ENCODE data around the gene SHC2. TPM values are rescaled to one million over a fixed set of nuclear protein-coding genes. Genes with fewer than 3 reads are reported as not detected.

The SHC2 gene
- total RNA-seq, 1 experiment from 2014 or later, result 6.7 TPM

- Histone ChIP-seq H3K4me1 (ENCODE audit: control insufficient read depth, insufficient read depth, low read length) (no peaks in the 10 kb centered on the region), H3K27ac (ENCODE audit: low read length) (no peak overlapping the region), H3K4me3 (ENCODE audit: low read depth in 2 of 2, low read length in 2 of 2) (no peak overlapping the region), H3K36me3 (ENCODE audit: control insufficient read depth, insufficient read depth, low read length) (no peaks in the 10 kb centered on the region), H3K9me3 (ENCODE audit: control insufficient read depth, insufficient read depth, low read depth, low read length) (no peaks in the 10 kb centered on the region), H3K27me3 (ENCODE audit: control insufficient read depth, insufficient read depth, low read length) (no peaks in the 10 kb centered on the region)
- DNase-seq (ENCODE audit: low read depth, low spot score), result no peak
- BruUV-seq (replicated peaks), result no TSS peak
- TF ChIP-seq, protein P1, sequence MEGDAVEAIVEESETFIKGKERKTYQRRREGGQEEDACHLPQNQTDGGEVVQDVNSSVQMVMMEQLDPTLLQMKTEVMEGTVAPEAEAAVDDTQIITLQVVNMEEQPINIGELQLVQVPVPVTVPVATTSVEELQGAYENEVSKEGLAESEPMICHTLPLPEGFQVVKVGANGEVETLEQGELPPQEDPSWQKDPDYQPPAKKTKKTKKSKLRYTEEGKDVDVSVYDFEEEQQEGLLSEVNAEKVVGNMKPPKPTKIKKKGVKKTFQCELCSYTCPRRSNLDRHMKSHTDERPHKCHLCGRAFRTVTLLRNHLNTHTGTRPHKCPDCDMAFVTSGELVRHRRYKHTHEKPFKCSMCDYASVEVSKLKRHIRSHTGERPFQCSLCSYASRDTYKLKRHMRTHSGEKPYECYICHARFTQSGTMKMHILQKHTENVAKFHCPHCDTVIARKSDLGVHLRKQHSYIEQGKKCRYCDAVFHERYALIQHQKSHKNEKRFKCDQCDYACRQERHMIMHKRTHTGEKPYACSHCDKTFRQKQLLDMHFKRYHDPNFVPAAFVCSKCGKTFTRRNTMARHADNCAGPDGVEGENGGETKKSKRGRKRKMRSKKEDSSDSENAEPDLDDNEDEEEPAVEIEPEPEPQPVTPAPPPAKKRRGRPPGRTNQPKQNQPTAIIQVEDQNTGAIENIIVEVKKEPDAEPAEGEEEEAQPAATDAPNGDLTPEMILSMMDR (IDR thresholded peaks at IDR 0.05), result no peak
- TF ChIP-seq POLR2AphosphoS5 (IDR thresholded peaks at IDR 0.05; ENCODE audit: low read depth, low read length) (no peak), SIN3A (IDR thresholded peaks at IDR 0.05; ENCODE audit: borderline replicate concordance, insufficient read depth, low read depth, low read length) (no peak), TCF7L2 (IDR thresholded peaks at IDR 0.05; ENCODE audit: low read depth, low read length) (no peak)
- TF ChIP-seq, protein P2, sequence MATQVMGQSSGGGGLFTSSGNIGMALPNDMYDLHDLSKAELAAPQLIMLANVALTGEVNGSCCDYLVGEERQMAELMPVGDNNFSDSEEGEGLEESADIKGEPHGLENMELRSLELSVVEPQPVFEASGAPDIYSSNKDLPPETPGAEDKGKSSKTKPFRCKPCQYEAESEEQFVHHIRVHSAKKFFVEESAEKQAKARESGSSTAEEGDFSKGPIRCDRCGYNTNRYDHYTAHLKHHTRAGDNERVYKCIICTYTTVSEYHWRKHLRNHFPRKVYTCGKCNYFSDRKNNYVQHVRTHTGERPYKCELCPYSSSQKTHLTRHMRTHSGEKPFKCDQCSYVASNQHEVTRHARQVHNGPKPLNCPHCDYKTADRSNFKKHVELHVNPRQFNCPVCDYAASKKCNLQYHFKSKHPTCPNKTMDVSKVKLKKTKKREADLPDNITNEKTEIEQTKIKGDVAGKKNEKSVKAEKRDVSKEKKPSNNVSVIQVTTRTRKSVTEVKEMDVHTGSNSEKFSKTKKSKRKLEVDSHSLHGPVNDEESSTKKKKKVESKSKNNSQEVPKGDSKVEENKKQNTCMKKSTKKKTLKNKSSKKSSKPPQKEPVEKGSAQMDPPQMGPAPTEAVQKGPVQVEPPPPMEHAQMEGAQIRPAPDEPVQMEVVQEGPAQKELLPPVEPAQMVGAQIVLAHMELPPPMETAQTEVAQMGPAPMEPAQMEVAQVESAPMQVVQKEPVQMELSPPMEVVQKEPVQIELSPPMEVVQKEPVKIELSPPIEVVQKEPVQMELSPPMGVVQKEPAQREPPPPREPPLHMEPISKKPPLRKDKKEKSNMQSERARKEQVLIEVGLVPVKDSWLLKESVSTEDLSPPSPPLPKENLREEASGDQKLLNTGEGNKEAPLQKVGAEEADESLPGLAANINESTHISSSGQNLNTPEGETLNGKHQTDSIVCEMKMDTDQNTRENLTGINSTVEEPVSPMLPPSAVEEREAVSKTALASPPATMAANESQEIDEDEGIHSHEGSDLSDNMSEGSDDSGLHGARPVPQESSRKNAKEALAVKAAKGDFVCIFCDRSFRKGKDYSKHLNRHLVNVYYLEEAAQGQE (IDR thresholded peaks at IDR 0.05; ENCODE audit: insufficient read depth in 1 of 2, low read depth in 2 of 2, low read length in 1 of 2), result no peak
- ATAC-seq, result no peak
- intact Hi-C loops (cut with micrococcal nuclease; ENCODE audit: unreplicated experiment) (no loop called here), in situ Hi-C loops (cut with HindIII; ENCODE audit: low pct_unique_long_range_greater_than_20kb, low sequenced_read_pairs) (no loop called here)
- ChIA-PET CTCF (no interaction called here), POLR2A (no interaction called here)
Measured at GRCh38 chr19:455031-455705, 5.7 kb downstream of the SHC2 start.

DNA sequence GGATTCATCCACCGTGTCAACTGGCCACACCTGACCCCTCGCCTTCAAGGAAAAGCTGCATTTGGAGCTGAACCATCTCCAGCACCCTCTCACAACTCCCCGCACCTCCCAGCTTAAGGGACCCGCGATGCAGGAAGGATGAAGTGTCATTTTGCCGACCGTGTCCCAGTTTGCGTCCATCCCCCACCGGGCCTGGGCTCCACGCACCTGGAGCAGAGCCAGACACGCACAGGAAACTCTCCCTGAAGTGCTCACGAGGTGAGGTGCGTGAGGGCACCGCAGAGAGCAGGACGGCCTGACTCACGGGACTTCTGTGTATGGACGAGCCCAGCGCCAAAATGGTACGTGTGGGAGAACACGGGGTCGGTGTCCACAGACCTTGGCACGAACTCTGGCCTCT, 7.2 kb downstream of the SHC2 start:
- intact Hi-C loops (cut with micrococcal nuclease; ENCODE audit: unreplicated experiment), result no loop called here
- DNase-seq (ENCODE audit: low read depth, low spot score) (no peak), ATAC-seq (no peak)
- Histone ChIP-seq H3K4me1 (ENCODE audit: control insufficient read depth, insufficient read depth, low read length) (no peaks in the 10 kb centered on the region), H3K27me3 (ENCODE audit: control insufficient read depth, insufficient read depth, low read length) (no peaks in the 10 kb centered on the region), H3K4me3 (ENCODE audit: low read depth in 2 of 2, low read length in 2 of 2) (no peak overlapping the region), H3K9me3 (ENCODE audit: control insufficient read depth, insufficient read depth, low read depth, low read length) (no peaks in the 10 kb centered on the region), H3K27ac (ENCODE audit: low read length) (no peak overlapping the region), H3K36me3 (ENCODE audit: control insufficient read depth, insufficient read depth, low read length) (no peaks in the 10 kb centered on the region)
- ChIA-PET POLR2A (no interaction called here), CTCF (no interaction called here)
- no TSS peak for BruUV-seq (replicated peaks)
- no peak for TF ChIP-seq POLR2AphosphoS5 (IDR thresholded peaks at IDR 0.05; ENCODE audit: low read depth, low read length)
- no peak for TF ChIP-seq SIN3A (IDR thresholded peaks at IDR 0.05; ENCODE audit: borderline replicate concordance, insufficient read depth, low read depth, low read length)
- TF ChIP-seq, protein P2 (IDR thresholded peaks at IDR 0.05; ENCODE audit: insufficient read depth in 1 of 2, low read depth in 2 of 2, low read length in 1 of 2), result no peak
- TF ChIP-seq, protein P1 (IDR thresholded peaks at IDR 0.05), result no peak
- no peak for TF ChIP-seq TCF7L2 (IDR thresholded peaks at IDR 0.05; ENCODE audit: low read depth, low read length)
- in situ Hi-C loops (cut with HindIII; ENCODE audit: low pct_unique_long_range_greater_than_20kb, low sequenced_read_pairs), result no loop called here
